Ovary (tissue), 3 donors: ENCODE measurements around the gene FMNL1.

Source experiments
- CTCF ChIP-seq, 3 donors: fragments of 450-650 bp in 2 of 3; fragments of 200-600 bp in 1 of 3; IDR thresholded peaks; one replicate each; pipeline versions ENCODE4 v1.5.1 to v1.8.0; 2016 to 2022; ENCODE audit warnings: antibody characterized with exemption in 3 of 3, mild to moderate bottlenecking in 1 of 3
- EP300 ChIP-seq: sonication (generic); formaldehyde crosslinking; IDR thresholded peaks from one replicate; pipeline ENCODE4 v1.6.1; 2017; ENCODE audit warnings: antibody characterized with exemption
- POLR2A ChIP-seq: fragments of 450-650 bp; IDR thresholded peaks from one replicate; pipeline ENCODE4 v1.6.1; 2017; ENCODE audit warnings: antibody characterized with exemption, mild to moderate bottlenecking, moderate library complexity
- donor health status: DM: no; HTN: no; CAD: no.

- TF ChIP-seq CTCF (IDR thresholded peaks at IDR 0.05), result no peak
- no peak for TF ChIP-seq POLR2A
- TF ChIP-seq EP300, result no peak
These were observed 23.3 kb downstream of the FMNL1 start for GRCh38 chr17:45244725-45245656.
